Neural progenitor cell (in vitro differentiated cells): ENCODE results near the gene KRTDAP. TPM values are rescaled to one million over a fixed set of nuclear protein-coding genes. Genes with fewer than 3 reads are reported as not detected.

Experiments
- DNase-seq: peaks from one replicate; pipeline ENCODE4 v3.0.0-alpha.2; 2016; ENCODE audit warnings: low spot score
- H2AFZ ChIP-seq: fragments of 200-600 bp; sonication (generic); replicated peaks from 2 replicates; pipeline ENCODE4 v1.6.1; 2016; ENCODE audit warnings: antibody characterized with exemption
- H3F3A ChIP-seq: fragments of 200-600 bp; sonication (generic); 2 replicates; pipeline ENCODE4 v1.6.1; 2016; ENCODE audit warnings: antibody characterized with exemption, low read depth
- H3K27ac ChIP-seq: fragments of 200-600 bp; sonication (generic); 2 replicates; pipeline ENCODE4 v1.5.1; 2016; ENCODE audit warnings: mild to moderate bottlenecking
- H3K27me3 ChIP-seq: fragments of 200-600 bp; sonication (generic); 2 replicates; pipeline ENCODE4 v1.6.1; 2016; ENCODE audit warnings: mild to moderate bottlenecking, moderate library complexity
- H3K36me3 ChIP-seq: fragments of 200-600 bp; sonication (generic); 2 replicates; pipeline ENCODE4 v1.5.1; 2016
- H3K4me1 ChIP-seq: fragments of 200-600 bp; sonication (generic); 2 replicates; pipeline ENCODE4 v1.6.1; 2016; ENCODE audit warnings: mixed run types
- H3K4me2 ChIP-seq: fragments of 200-600 bp; sonication (generic); 2 replicates; pipeline ENCODE4 v1.6.1; 2016
- H3K4me3 ChIP-seq: fragments of 200-600 bp; sonication (generic); 2 replicates; pipeline ENCODE4 v1.5.1; 2016
- H3K79me2 ChIP-seq: fragments of 200-600 bp; sonication (generic); 2 replicates; pipeline ENCODE4 v1.6.1; 2016; ENCODE audit warnings: low read depth
- H3K9ac ChIP-seq: fragments of 200-600 bp; sonication (generic); 2 replicates; pipeline ENCODE4 v1.6.1; 2016
- H3K9me3 ChIP-seq: fragments of 200-600 bp; sonication (generic); 2 replicates; pipeline ENCODE4 v1.5.1; 2016; ENCODE audit warnings: low read depth
- H4K20me1 ChIP-seq: fragments of 200-600 bp; sonication (generic); 2 replicates; pipeline ENCODE4 v1.6.1; 2016; ENCODE audit warnings: low read depth
- H3K27ac Mint-ChIP-seq: 3 replicates; pipeline ENCODE4 v1.8.0; 2021; ENCODE audit warnings: mixed read lengths
- H3K27me3 Mint-ChIP-seq: 2 replicates; pipeline ENCODE4 v1.8.0; 2022; ENCODE audit warnings: low read depth, mild to moderate bottlenecking, inconsistent platforms, moderate library complexity, mixed read lengths; ENCODE audit not compliant: insufficient read depth
- H3K36me3 Mint-ChIP-seq: 3 replicates; pipeline ENCODE4 v1.8.0; 2021; ENCODE audit warnings: mixed read lengths
- H3K4me1 Mint-ChIP-seq: 3 replicates; pipeline ENCODE4 v1.8.0; 2021; ENCODE audit warnings: mixed read lengths
- H3K4me3 Mint-ChIP-seq: 3 replicates; pipeline ENCODE4 v1.8.0; 2021; ENCODE audit warnings: mild to moderate bottlenecking, moderate library complexity, mixed read lengths
- H3K9me3 Mint-ChIP-seq: 3 replicates; pipeline ENCODE4 v1.8.0; 2020; ENCODE audit warnings: mixed read lengths
- EZH2 ChIP-seq: fragments of 200-600 bp; sonication (generic); IDR thresholded peaks from 2 replicates; pipeline ENCODE4 v1.6.1; 2017; ENCODE audit warnings: antibody characterized with exemption, mild to moderate bottlenecking, moderate library complexity
- EZH2phosphoT487 ChIP-seq: fragments of 200-600 bp; sonication (generic); IDR thresholded peaks from 2 replicates; pipeline ENCODE4 v1.6.1; 2017; ENCODE audit warnings: antibody characterized with exemption
- total RNA-seq: library from RNA; depleted of rRNA; stranded (reverse); fragments of >200 nt; gene quantifications from 2 replicates; pipeline ENCODE4 v1.2.3, GENCODE V29; 2015; ENCODE audit warnings: low replicate concordance
- TF ChIP-seq, protein P1 (sequence below): fragments of 200-600 bp; sonication (generic); IDR thresholded peaks from 2 replicates; pipeline ENCODE4 v1.5.1; 2017; ENCODE audit warnings: antibody characterized with exemption, mild to moderate bottlenecking

The KRTDAP gene
- total RNA-seq, 1 donor from 2014 or later = not detected

DNA sequence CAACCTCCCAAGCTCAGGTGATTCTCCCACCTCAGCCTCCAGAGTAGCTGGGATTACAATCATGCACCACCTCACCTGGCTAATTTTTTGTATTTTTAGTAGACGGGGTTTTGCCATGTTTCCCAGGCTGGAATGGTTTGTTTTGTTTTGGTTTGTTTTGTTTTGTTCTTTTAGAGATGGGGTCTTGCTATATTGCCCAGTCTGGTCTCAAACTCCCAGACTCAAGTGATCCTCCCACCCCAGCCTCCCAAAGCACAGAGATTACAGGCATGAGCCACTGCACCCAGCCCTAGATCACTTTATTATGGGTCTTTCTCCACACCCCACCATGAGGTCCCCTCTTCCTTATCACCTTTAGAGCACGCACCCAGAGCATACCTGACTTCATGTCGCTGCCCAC lies 8.0 kb upstream of the KRTDAP start:
- Histone ChIP-seq H4K20me1 (peaks cover 6% of the 10 kb centered on the region), H3K9ac (no peak overlapping the region), H3K27me3 (no peaks in the 10 kb centered on the region), H3F3A (no peaks in the 10 kb centered on the region), H3K4me1 (no peaks in the 10 kb centered on the region), H3K4me3 (no peak overlapping the region), H3K27ac (no peak overlapping the region), H3K9me3 (no peaks in the 10 kb centered on the region), H2AFZ (no peak overlapping the region), H3K79me2 (no peaks in the 10 kb centered on the region), H3K4me2 (no peak overlapping the region), H3K36me3 (no peaks in the 10 kb centered on the region)
- no peak overlapping the region for H3K27ac Mint-ChIP-seq
- TF ChIP-seq EZH2 (no peak), EZH2phosphoT487 (no peak)
- TF ChIP-seq, protein P1, sequence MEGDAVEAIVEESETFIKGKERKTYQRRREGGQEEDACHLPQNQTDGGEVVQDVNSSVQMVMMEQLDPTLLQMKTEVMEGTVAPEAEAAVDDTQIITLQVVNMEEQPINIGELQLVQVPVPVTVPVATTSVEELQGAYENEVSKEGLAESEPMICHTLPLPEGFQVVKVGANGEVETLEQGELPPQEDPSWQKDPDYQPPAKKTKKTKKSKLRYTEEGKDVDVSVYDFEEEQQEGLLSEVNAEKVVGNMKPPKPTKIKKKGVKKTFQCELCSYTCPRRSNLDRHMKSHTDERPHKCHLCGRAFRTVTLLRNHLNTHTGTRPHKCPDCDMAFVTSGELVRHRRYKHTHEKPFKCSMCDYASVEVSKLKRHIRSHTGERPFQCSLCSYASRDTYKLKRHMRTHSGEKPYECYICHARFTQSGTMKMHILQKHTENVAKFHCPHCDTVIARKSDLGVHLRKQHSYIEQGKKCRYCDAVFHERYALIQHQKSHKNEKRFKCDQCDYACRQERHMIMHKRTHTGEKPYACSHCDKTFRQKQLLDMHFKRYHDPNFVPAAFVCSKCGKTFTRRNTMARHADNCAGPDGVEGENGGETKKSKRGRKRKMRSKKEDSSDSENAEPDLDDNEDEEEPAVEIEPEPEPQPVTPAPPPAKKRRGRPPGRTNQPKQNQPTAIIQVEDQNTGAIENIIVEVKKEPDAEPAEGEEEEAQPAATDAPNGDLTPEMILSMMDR = no peak
- no peak overlapping the region for H3K4me3 Mint-ChIP-seq
- no peak for DNase-seq
- H3K36me3 Mint-ChIP-seq = no peaks in the 10 kb centered on the region
- H3K4me1 Mint-ChIP-seq = peaks cover 4% of the 10 kb centered on the region
- no peaks in the 10 kb centered on the region for H3K9me3 Mint-ChIP-seq
- H3K27me3 Mint-ChIP-seq = peaks cover 13% of the 10 kb centered on the region

DNA sequence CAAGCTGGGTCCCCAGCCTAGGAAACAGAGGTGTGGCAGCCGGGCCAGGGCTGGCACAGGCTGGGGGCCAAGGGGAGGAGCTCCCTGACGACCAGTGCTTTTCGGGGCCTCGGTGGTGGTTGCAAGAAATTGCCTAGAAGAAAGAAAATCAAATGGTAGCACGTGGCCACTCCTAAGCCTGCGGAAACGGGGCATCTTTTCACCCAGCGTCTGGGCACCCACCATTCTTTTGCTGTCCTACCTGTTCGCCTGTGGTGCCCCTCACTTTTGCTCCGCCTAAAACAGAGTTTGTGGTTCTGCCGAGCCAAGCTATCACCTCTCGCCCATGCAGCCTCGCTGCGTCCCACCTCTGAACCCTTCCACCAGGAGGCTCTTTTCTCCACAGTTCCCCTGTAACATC lies 7.1 kb upstream of the KRTDAP start:
- H3K4me3 Mint-ChIP-seq = no peak overlapping the region
- no peaks in the 10 kb centered on the region for H3K27me3 ChIP-seq
- peaks cover 6% of the 10 kb centered on the region for H4K20me1 ChIP-seq
- H3K4me3 ChIP-seq = no peak overlapping the region
- no peak overlapping the region for H3K27ac Mint-ChIP-seq
- H3K4me1 Mint-ChIP-seq = peaks cover 4% of the 10 kb centered on the region
- no peaks in the 10 kb centered on the region for H3K9me3 Mint-ChIP-seq
- H3K27me3 Mint-ChIP-seq = peaks cover 13% of the 10 kb centered on the region
- H3K79me2 ChIP-seq = no peaks in the 10 kb centered on the region
- H2AFZ ChIP-seq = no peak overlapping the region
- no peaks in the 10 kb centered on the region for H3F3A ChIP-seq
- no peak overlapping the region for H3K4me2 ChIP-seq
- TF ChIP-seq EZH2 (no peak), EZH2phosphoT487 (no peak)
- TF ChIP-seq, protein P1 = no peak
- H3K36me3 Mint-ChIP-seq = no peaks in the 10 kb centered on the region
- H3K9ac ChIP-seq = no peak overlapping the region
- H3K9me3 ChIP-seq = no peaks in the 10 kb centered on the region
- no peak for DNase-seq
- no peaks in the 10 kb centered on the region for H3K4me1 ChIP-seq
- no peak overlapping the region for H3K27ac ChIP-seq
- H3K36me3 ChIP-seq = no peaks in the 10 kb centered on the region

DNA sequence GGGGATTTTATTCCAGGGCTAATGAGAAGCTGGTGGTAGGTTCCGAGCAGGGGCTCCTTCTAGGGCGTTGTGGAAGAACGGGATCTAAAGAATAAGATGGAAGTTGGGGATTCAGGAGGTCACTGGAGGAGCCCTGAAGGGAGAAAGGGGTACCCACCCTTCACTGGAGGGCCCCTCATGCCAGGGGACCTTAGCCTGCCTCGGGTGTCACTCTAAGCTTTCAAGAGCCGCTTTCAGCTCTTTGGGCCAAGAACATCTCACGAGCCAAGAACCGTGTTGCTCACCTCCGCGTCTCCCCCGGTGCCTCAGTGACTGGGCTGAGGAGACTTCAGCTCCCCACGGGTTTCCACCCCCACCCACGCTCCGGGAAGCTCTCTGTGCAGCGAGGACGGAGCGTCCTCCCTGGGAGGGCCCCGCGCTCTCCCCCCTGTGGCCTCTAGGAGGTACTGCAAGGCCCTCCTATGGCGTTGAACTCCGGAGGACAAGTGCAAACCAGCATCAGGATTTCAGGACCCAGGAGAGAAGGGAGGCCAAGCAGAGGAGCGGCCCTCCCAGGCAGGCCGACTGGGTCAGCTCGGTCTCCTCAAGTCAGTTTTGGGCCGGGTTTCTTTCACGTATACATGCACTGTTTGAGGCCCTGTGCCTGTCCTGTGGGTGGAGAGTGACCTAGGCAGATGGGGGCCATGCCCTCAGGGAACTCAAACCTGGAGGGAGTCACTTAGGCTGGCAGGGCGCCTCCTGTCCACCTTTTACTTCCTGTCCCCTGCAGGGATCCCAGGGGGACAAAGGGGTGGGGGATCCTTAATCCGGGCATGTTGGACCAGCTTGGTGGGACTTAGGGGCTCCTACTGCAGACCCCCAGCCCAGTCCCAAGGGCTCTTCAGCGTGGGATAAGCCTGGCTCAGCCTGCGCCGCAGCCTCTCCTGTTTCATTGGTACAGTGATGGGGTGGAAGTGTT lies 5.1 kb upstream of the KRTDAP start:
- Histone ChIP-seq H3K79me2 (no peaks in the 10 kb centered on the region), H3K4me2 (no peak overlapping the region), H3K27ac (no peak overlapping the region), H3K27me3 (peaks cover 4% of the 10 kb centered on the region), H3F3A (no peaks in the 10 kb centered on the region), H3K4me1 (no peaks in the 10 kb centered on the region), H3K9ac (no peak overlapping the region), H3K9me3 (no peaks in the 10 kb centered on the region), H4K20me1 (peaks cover 6% of the 10 kb centered on the region), H2AFZ (no peak overlapping the region), H3K4me3 (no peak overlapping the region), H3K36me3 (no peaks in the 10 kb centered on the region)
- Mint-ChIP-seq H3K9me3 (no peaks in the 10 kb centered on the region), H3K4me3 (no peak overlapping the region), H3K27me3 (peaks cover 9% of the 10 kb centered on the region), H3K27ac (no peak overlapping the region), H3K36me3 (no peaks in the 10 kb centered on the region), H3K4me1 (no peaks in the 10 kb centered on the region)
- peak; percentile 76 for DNase-seq
- no peak for TF ChIP-seq EZH2
- TF ChIP-seq, protein P1 = peak; percentile 89
- TF ChIP-seq EZH2phosphoT487 = no peak
